HepG2 (cell line): Measurements from ENCODE around the gene TRAF3. TPM values are rescaled to one million over a fixed set of nuclear protein-coding genes. Genes with fewer than 3 reads are reported as not detected.

ENCODE experiments used
- ATF1 ChIP-seq: IDR thresholded peaks from 2 replicates; pipeline ENCODE4 v1.6.1; 2016; ENCODE audit warnings: mild to moderate bottlenecking, control low read depth
- E2F2 ChIP-seq: sonication (generic); formaldehyde crosslinking; IDR thresholded peaks from 2 replicates; pipeline ENCODE4 v1.4.0; 2020; ENCODE audit warnings: missing genetic modification reagents, borderline replicate concordance
- FOXK2 ChIP-seq: fragments of 450-650 bp; IDR thresholded peaks from 2 replicates; pipeline ENCODE4 v1.6.1; 2016
- HMGXB4 ChIP-seq, 2 experiments: sonication (generic) in 1 of 2; formaldehyde crosslinking in 1 of 2; IDR thresholded peaks; 2 replicates each; pipeline versions ENCODE4 v1.4.0 to v1.6.1; 2018 to 2020; ENCODE audit warnings: missing genetic modification reagents in 2 of 2, borderline replicate concordance in 1 of 2, low read depth in 1 of 2, mild to moderate bottlenecking in 1 of 2, missing biosample characterization in 1 of 2
- HNF1A ChIP-seq, 2 experiments: sonication (generic) in 1 of 2; formaldehyde crosslinking in 1 of 2; IDR thresholded peaks; 2 replicates each; pipeline versions ENCODE4 v1.4.0 to v1.6.1; 2016 to 2020; ENCODE audit warnings: borderline replicate concordance in 1 of 2, low read depth in 1 of 2, mild to moderate bottlenecking in 1 of 2, missing genetic modification reagents in 1 of 2
- KLF6 ChIP-seq: IDR thresholded peaks from 2 replicates; pipeline ENCODE4 v1.8.0; 2016; ENCODE audit warnings: missing biosample characterization, missing genetic modification reagents
- POLR2AphosphoS5 ChIP-seq: IDR thresholded peaks from 2 replicates; pipeline ENCODE4 v1.6.1; 2012; ENCODE audit warnings: low read depth, low read length
- TAF1 ChIP-seq: sonication (generic); formaldehyde crosslinking; IDR thresholded peaks from 2 replicates; pipeline ENCODE4 v1.4.0; 2020; ENCODE audit warnings: missing genetic modification reagents
- ZBTB4 ChIP-seq: sonication (generic); formaldehyde crosslinking; IDR thresholded peaks from 2 replicates; pipeline ENCODE4 v1.4.0; 2020; ENCODE audit warnings: missing genetic modification reagents, mild to moderate bottlenecking, borderline replicate concordance
- ZNF646 ChIP-seq: sonication (generic); formaldehyde crosslinking; IDR thresholded peaks from 2 replicates; pipeline ENCODE4 v1.9.0; 2021; ENCODE audit warnings: mild to moderate bottlenecking, missing genetic modification reagents
- ZSCAN30 ChIP-seq: sonication (generic); formaldehyde crosslinking; IDR thresholded peaks from 2 replicates; pipeline ENCODE4 v1.5.0; 2020; ENCODE audit warnings: mild to moderate bottlenecking, missing genetic modification reagents
- polyA plus RNA-seq, 8 experiments: library from polyadenylated mRNA; depleted of rRNA in 3 of 8; stranded (reverse) in 7 of 8; unstranded in 1 of 8; fragments of >200 nt; fragmentation: Illumina TruSeq in 4 of 8; extraction: Trizol in 4 of 8; gene quantifications; 2 replicates each; pipeline versions ENCODE4 v1.2.1 to v1.2.3, GENCODE V29; 2011 to 2016; ENCODE audit warnings: low read depth in 4 of 8, missing spikeins in 1 of 8, mixed read lengths in 1 of 8; ENCODE audit not compliant: insufficient read depth in 1 of 8
- total RNA-seq, 5 experiments: library from RNA; depleted of rRNA; stranded (reverse); fragments of >200 nt; fragmentation: Illumina TruSeq; extraction: Trizol; gene quantifications; 2 replicates each; pipeline ENCODE4 v1.2.3, GENCODE V29; 2016; ENCODE audit warnings: low read depth in 1 of 5

TRAF3 gene
- total and polyA plus RNA-seq, 2 of the 13 experiments (the other 11 are each of a cell fraction or from before 2014, with no cell fraction given), result 6.9 to 12.2 TPM

- TF ChIP-seq ZSCAN30 (CRISPR knock-in tag) (no peak), POLR2AphosphoS5 (no peak), ZBTB4 (CRISPR knock-in tag) (peak; percentile 53; the same call in 1 of the 2 replicates), KLF6 (CRISPR knock-in tag) (0 out of 2 replicates have a peak, but pooled peaks have one; percentile 26), TAF1 (CRISPR knock-in tag) (no peak), ZNF646 (no peak), FOXK2 (peak; percentile 73; the same call in 1 of the 2 replicates), ATF1 (no peak), HMGXB4 (CRISPR knock-in tag; IDR thresholded peaks at IDR 0.05; ENCODE audit: borderline replicate concordance in 1 of 2, low read depth in 1 of 2) (no peak), HNF1A (IDR thresholded peaks at IDR 0.05; ENCODE audit: low read depth) (peak; percentile 72), HNF1A (CRISPR knock-in tag; IDR thresholded peaks at IDR 0.05; ENCODE audit: borderline replicate concordance) (peak; percentile 73; the same call in 1 of the 2 replicates), E2F2 (CRISPR knock-in tag) (no peak)
These were observed 96.4 kb downstream of the TRAF3 start (continued) for GRCh38 chr14:102873546-102874061.
